HL-60/S4 treated with phorbol 12-myristate 13-acetate at 8.2 ng/mL for 4 days and 3 days (cell line): ENCODE data around the gene DENND2A.

Source experiments
- in situ Hi-C: fragments of 300-500 bp; cut with MboI; formaldehyde crosslinking; loops from 2 replicates; pipeline ENCODE4 v1.15.0; 2022; ENCODE audit warnings: low sequenced_read_pairs

DENND2A gene

GRCh38 chr7:140475747-140476333 lies 164.8 kb downstream of the DENND2A start:
- in situ Hi-C loops = no loop called here
